GM23248 (cell line): Measurements from ENCODE around the gene CD274. TPM values are rescaled to one million over a fixed set of nuclear protein-coding genes. Genes with fewer than 3 reads are reported as not detected.

Experiments
- DNase-seq: peaks from one replicate; pipeline ENCODE4 v3.0.0-alpha.2; 2015
- H2AFZ ChIP-seq: fragments of 200-600 bp; sonication (generic); 2 replicates; pipeline ENCODE4 v1.6.1; 2016; ENCODE audit warnings: antibody characterized with exemption
- H3F3A ChIP-seq: fragments of 200-600 bp; sonication (generic); 2 replicates; pipeline ENCODE4 v1.6.1; 2016; ENCODE audit warnings: mild to moderate bottlenecking, antibody characterized with exemption, mixed run types; ENCODE audit not compliant: insufficient read depth
- H3K27ac ChIP-seq: fragments of 200-600 bp; sonication (generic); 2 replicates; pipeline ENCODE4 v1.5.1; 2016; ENCODE audit warnings: mild to moderate bottlenecking
- H3K27me3 ChIP-seq: fragments of 200-600 bp; sonication (generic); replicated peaks from 2 replicates; pipeline ENCODE4 v1.6.1; 2016; ENCODE audit warnings: mild to moderate bottlenecking; ENCODE audit not compliant: insufficient read depth
- H3K36me3 ChIP-seq: fragments of 200-600 bp; sonication (generic); 2 replicates; pipeline ENCODE4 v1.6.1; 2016; ENCODE audit warnings: low read depth, mild to moderate bottlenecking
- H3K4me1 ChIP-seq: fragments of 200-600 bp; sonication (generic); 2 replicates; pipeline ENCODE4 v1.6.1; 2016; ENCODE audit warnings: mild to moderate bottlenecking; ENCODE audit not compliant: insufficient read depth
- H3K4me2 ChIP-seq: fragments of 200-600 bp; sonication (generic); one replicate; pipeline ENCODE4 v1.6.1; 2016; ENCODE audit warnings: mild to moderate bottlenecking; ENCODE audit not compliant: unreplicated experiment
- H3K4me3 ChIP-seq: fragments of 200-600 bp; sonication (generic); 2 replicates; pipeline ENCODE4 v1.5.1; 2016; ENCODE audit warnings: mild to moderate bottlenecking
- H3K79me2 ChIP-seq: fragments of 200-600 bp; sonication (generic); 2 replicates; pipeline ENCODE4 v1.6.1; 2016; ENCODE audit warnings: mild to moderate bottlenecking; ENCODE audit not compliant: insufficient read depth
- H3K9ac ChIP-seq: fragments of 200-600 bp; sonication (generic); 2 replicates; pipeline ENCODE4 v1.6.1; 2016; ENCODE audit warnings: mild to moderate bottlenecking
- H3K9me2 ChIP-seq: fragments of 200-600 bp; sonication (generic); 2 replicates; pipeline ENCODE4 v1.6.1; 2016; ENCODE audit warnings: mixed run types, mild to moderate bottlenecking, moderate library complexity; ENCODE audit not compliant: insufficient read depth
- H3K9me3 ChIP-seq: fragments of 200-600 bp; sonication (generic); one replicate; pipeline ENCODE4 v1.6.1; 2017; ENCODE audit warnings: low read depth
- H4K20me1 ChIP-seq: fragments of 200-600 bp; sonication (generic); 2 replicates; pipeline ENCODE4 v1.6.0; 2016; ENCODE audit not compliant: insufficient read depth
- EZH2 ChIP-seq: fragments of 200-600 bp; sonication (generic); IDR thresholded peaks from 2 replicates; pipeline ENCODE4 v1.6.1; 2018; ENCODE audit warnings: antibody characterized with exemption, mild to moderate bottlenecking; ENCODE audit not compliant: insufficient read depth, poor library complexity, severe bottlenecking
- EZH2phosphoT487 ChIP-seq: fragments of 200-600 bp; sonication (generic); IDR thresholded peaks from 2 replicates; pipeline ENCODE4 v1.6.1; 2018; ENCODE audit warnings: antibody characterized with exemption, moderate library complexity, mild to moderate bottlenecking, low read depth; ENCODE audit not compliant: insufficient read depth
- WGBS, 2 experiments: methylation state at CpG; one replicate each; pipeline ENCODE4 v1.1.6; 2015 to 2017; ENCODE audit warnings: low lambda C conversion rate in 2 of 2, low coverage in 1 of 2; ENCODE audit errors: missing lambda C conversion rate in 2 of 2; 5-methylcytosine and 5-hydroxymethylcytosine counted together
- in situ Hi-C: fragments of 300-500 bp; cut with MboI; formaldehyde crosslinking; loops from 2 replicates; pipeline ENCODE4 v1.15.0; 2020
- polyA plus RNA-seq: library from polyadenylated mRNA; unstranded; fragments of >200 nt; fragmentation: Nextera tagmentation; extraction: Ambion mirVana; gene quantifications from 2 replicates; pipeline ENCODE4 v1.2.1, GENCODE V29; 2016
- total RNA-seq: library from RNA; depleted of rRNA; stranded (reverse); fragments of >200 nt; shearing (Covaris generic); gene quantifications from 2 replicates; pipeline ENCODE4 v1.2.3, GENCODE V29; 2014

The CD274 gene
- total and polyA plus RNA-seq, 2 experiments from 2014 or later = 4.3 to 5.2 TPM

DNA sequence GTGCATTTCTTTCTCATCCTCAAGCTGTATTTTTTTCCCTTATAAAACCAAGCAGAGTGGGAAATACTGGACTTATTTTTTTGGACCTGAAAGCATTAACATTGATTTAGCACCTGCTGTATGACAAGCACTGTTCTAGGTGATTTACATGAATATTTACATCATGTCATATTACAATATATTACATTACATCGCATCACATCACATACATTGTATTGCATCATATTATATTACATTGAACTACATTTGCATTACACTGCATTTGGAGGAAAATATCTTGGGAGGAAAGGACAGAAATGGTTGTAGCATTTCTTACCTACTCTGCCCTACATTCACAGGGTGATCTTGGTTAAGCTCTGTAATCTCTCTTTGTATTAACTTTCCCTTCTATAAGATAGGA lies 48.8 kb downstream of the CD274 start:
- H2AFZ ChIP-seq = no peak overlapping the region
- in situ Hi-C loops = no loop called here
- no peak overlapping the region for H3K9ac ChIP-seq
- 97 to 98% methylated on average over 1 of the region's 1 CpG for WGBS, 2 experiments
- peaks cover 7% of the 10 kb centered on the region; the same call in 1 of the 2 replicates for H3F3A ChIP-seq
- no peaks in the 10 kb centered on the region for H3K9me3 ChIP-seq
- no peaks in the 10 kb centered on the region for H3K36me3 ChIP-seq
- H3K79me2 ChIP-seq = no peaks in the 10 kb centered on the region
- no peak overlapping the region for H3K4me2 ChIP-seq
- TF ChIP-seq EZH2 (no peak), EZH2phosphoT487 (no peak)
- DNase-seq = no peak
- no peak overlapping the region for H3K4me3 ChIP-seq
- H3K9me2 ChIP-seq = no peaks in the 10 kb centered on the region
- no peaks in the 10 kb centered on the region for H4K20me1 ChIP-seq
- peaks cover 10% of the 10 kb centered on the region; the same call in 1 of the 2 replicates for H3K4me1 ChIP-seq
- no peak overlapping the region for H3K27ac ChIP-seq
- H3K27me3 ChIP-seq = no peaks in the 10 kb centered on the region

DNA sequence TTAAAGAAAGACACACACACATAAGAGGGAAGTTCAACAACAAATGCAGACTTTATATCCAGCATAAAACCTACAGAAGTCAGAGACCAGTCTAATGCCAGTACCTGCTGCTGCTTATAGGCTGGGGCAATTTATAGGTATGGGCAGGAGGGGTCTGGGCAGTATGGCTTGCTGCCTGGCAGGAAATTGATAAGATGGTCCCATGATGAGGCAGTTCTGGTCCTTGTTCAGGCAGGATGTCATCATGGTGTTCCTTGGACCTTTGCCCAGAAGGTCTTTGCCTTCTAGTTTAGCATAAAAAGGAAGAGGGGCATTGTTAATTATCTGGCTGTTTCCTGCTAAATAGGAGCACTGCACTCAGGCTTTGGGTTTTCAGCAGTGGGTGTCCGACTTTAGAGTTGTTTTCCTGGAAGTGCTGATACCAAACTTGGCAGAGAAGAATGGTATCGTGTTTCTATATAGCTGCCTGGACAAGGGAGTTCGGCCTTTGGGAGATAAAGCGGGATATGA lies 49.6 kb downstream of the CD274 start:
- no peak overlapping the region for H3K4me2 ChIP-seq
- WGBS, 2 experiments = 85 to 89% methylated on average over 4 of the region's 4 CpGs
- no peaks in the 10 kb centered on the region for H3K9me3 ChIP-seq
- peaks cover 8% of the 10 kb centered on the region; the same call in 1 of the 2 replicates for H3K4me1 ChIP-seq
- H3K9ac ChIP-seq = no peak overlapping the region
- H2AFZ ChIP-seq = no peak overlapping the region
- no peaks in the 10 kb centered on the region for H3K79me2 ChIP-seq
- no peak overlapping the region for H3K4me3 ChIP-seq
- H3F3A ChIP-seq = 0 out of 2 replicates have a peak, but pooled peaks cover under 1% of the 10 kb centered on the region
- TF ChIP-seq EZH2phosphoT487 (no peak), EZH2 (no peak)
- no peaks in the 10 kb centered on the region for H3K27me3 ChIP-seq
- H3K9me2 ChIP-seq = no peaks in the 10 kb centered on the region
- in situ Hi-C loops = no loop called here
- H4K20me1 ChIP-seq = no peaks in the 10 kb centered on the region
- no peak overlapping the region for H3K27ac ChIP-seq
- H3K36me3 ChIP-seq = no peaks in the 10 kb centered on the region
- peak; percentile 44 for DNase-seq

DNA sequence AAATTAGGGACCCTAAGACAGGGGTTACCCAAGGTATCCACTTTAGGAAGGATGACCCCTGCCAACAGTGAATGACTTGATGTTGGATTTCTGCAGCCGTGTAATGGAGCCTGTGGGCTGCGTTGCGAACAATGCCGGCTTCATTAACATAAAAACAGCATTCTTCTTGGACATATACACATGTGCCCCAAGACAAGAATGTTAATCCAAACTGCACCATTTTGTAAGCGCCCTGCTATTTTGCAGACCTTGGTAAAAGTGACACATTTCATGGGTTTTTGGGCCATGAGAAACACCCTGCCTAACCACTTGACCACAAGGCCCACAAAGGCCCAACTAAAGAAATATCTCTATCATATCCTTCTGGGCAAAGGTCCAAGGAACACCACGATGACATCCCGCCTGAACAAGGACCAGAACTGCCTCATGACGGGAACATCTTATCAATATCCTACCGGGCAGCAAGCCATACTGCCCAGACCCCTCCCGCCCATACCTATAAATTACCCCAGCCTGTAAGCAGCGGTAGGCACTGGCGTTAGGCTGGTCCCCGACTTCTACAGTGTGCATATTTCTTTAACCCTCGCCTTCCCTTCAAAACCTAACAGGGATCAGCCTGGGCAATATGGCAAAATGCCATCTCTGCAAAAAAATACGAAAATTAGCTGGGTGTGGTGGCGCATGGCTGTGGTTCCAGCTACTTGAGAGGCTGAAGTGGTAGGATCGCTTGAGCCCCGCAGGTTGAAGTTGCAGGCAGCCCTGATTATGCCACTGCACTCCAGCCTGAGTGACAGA lies 50.3 kb downstream of the CD274 start:
- Histone ChIP-seq H3F3A (no peaks in the 10 kb centered on the region), H3K4me1 (peaks cover 8% of the 10 kb centered on the region; the same call in 1 of the 2 replicates), H3K4me2 (no peak overlapping the region), H3K9me3 (no peaks in the 10 kb centered on the region), H3K36me3 (no peaks in the 10 kb centered on the region), H3K27ac (no peak overlapping the region), H3K79me2 (no peaks in the 10 kb centered on the region), H3K9me2 (no peaks in the 10 kb centered on the region), H3K9ac (no peak overlapping the region), H3K27me3 (no peaks in the 10 kb centered on the region), H2AFZ (no peak overlapping the region), H4K20me1 (no peaks in the 10 kb centered on the region), H3K4me3 (no peak overlapping the region)
- in situ Hi-C loops = no loop called here
- DNase-seq = no peak
- 78 to 80% methylated on average over 18 of the region's 18 CpGs for WGBS, 2 experiments
- TF ChIP-seq EZH2phosphoT487 (no peak), EZH2 (no peak)

DNA sequence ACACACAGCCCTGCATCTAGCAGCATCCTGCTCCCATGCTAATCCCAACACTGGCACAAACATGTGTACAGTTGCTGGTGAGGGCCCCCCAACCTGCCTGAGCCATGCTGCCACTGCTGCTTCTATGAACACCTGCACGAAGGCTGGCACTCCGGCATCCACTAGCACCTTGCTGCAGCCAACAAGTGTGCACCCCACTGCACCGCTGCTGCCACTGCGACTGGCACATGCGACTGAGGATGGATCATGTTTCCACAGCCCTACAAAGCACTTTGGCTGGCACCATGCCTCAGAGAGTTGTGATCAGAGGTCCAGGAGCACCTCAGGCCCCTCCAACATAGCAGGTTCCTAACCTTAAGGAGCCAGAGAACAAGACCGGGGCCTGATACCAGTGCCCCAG lies 52.2 kb downstream of the CD274 start:
- H3F3A ChIP-seq = no peaks in the 10 kb centered on the region
- in situ Hi-C loops = no loop called here
- H3K79me2 ChIP-seq = no peaks in the 10 kb centered on the region
- TF ChIP-seq EZH2 = no peak
- no peak for TF ChIP-seq EZH2phosphoT487
- H3K9me3 ChIP-seq = no peaks in the 10 kb centered on the region
- H3K27me3 ChIP-seq = no peaks in the 10 kb centered on the region
- H3K36me3 ChIP-seq = no peaks in the 10 kb centered on the region
- H4K20me1 ChIP-seq = no peaks in the 10 kb centered on the region
- WGBS, 2 experiments = 95 to 99% methylated on average over 6 of the region's 6 CpGs
- H3K4me2 ChIP-seq = no peak overlapping the region
- no peaks in the 10 kb centered on the region for H3K9me2 ChIP-seq
- no peak overlapping the region for H2AFZ ChIP-seq
- H3K9ac ChIP-seq = no peak overlapping the region
- no peak overlapping the region for H3K27ac ChIP-seq
- no peak for DNase-seq
- peaks cover 8% of the 10 kb centered on the region; the same call in 1 of the 2 replicates for H3K4me1 ChIP-seq
- no peak overlapping the region for H3K4me3 ChIP-seq
